Measurements from ENCODE around the gene CPT1C.

GRCh38 chr19:49699364-49699763, 8.4 kb downstream of the CPT1C start:
- TF ChIP-seq RFX5 (IDR thresholded peaks at IDR 0.05; ENCODE audit: low read depth, low read length) (no peak), MAZ (IDR thresholded peaks at IDR 0.05; ENCODE audit: borderline replicate concordance, low read depth, low read length) (no peak), CTCF (conservative IDR thresholded peaks at IDR 0.05; ENCODE audit: low read depth, low read length) (no peak), POLR2A (IDR thresholded peaks at IDR 0.05; ENCODE audit: low read depth, low read length) (no peak), MXI1 (IDR thresholded peaks at IDR 0.05; ENCODE audit: borderline replicate concordance, low read depth, low read length) (no peak), RCOR1 (IDR thresholded peaks at IDR 0.05; ENCODE audit: insufficient replicate concordance, low read length) (no peak), FOS (IDR thresholded peaks at IDR 0.05; ENCODE audit: low read depth, low read length) (no peak), CEBPB (IDR thresholded peaks at IDR 0.05; ENCODE audit: low read depth, low read length) (no peak), USF2 (IDR thresholded peaks at IDR 0.05; ENCODE audit: low read depth, low read length) (no peak), CHD1 (IDR thresholded peaks at IDR 0.05; ENCODE audit: low read depth, low read length) (no peak)
